GM20431 (cell line): Measurements from ENCODE around the gene MUC5B.

Experiments used
- in situ Hi-C: fragments of 300-500 bp; cut with MseI, MboI; formaldehyde crosslinking; loops from one replicate; pipeline ENCODE4 v1.15.0; 2020; ENCODE audit warnings: low sequenced_read_pairs; ENCODE audit not compliant: unreplicated experiment

The MUC5B gene

GRCh38 chr11:1230456-1231395 is 7.9 kb downstream of the MUC5B start:
- in situ Hi-C loops, result no loop called here

GRCh38 chr11:1231396-1232020 is 8.6 kb downstream of the MUC5B start:
- in situ Hi-C loops, result no loop called here

DNA sequence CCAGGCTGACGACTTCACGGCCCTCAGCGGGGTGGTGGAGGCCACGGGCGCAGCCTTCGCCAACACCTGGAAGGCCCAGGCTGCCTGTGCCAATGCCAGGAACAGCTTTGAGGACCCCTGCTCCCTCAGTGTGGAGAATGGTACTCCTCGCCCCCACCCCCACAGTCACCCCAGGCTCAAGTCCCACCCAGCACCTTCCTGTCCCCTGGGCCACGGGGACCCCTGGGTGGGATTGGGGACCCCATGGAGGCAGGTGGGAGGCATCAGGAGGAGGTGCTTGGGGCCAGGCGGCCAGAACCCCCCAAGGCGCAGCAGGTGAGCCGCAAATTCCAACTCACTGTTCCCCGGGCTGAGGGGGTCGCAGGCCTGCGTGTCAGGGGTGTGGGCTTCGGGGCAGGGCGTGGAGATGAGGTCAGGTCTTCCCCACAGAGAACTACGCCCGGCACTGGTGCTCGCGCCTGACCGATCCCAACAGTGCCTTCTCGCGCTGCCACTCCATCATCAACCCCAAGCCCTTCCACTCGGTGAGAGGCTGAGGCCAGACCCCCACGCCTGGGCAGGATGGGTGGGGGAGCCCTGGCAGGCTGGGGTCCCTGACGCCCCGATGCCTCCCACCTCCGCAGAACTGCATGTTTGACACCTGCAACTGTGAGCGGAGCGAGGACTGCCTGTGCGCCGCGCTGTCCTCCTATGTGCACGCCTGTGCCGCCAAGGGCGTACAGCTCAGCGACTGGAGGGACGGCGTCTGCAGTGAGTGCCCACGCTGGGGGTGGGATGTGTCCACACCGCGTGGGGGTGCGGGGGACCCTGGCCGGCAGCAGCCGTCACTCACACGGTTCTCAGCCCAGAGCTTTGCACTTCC is 9.4 kb downstream of the MUC5B start:
- in situ Hi-C loops, result no loop called here

- in situ Hi-C loops, result no loop called here
Measured at GRCh38 chr11:1232883-1233321, 10.0 kb downstream of the MUC5B start.

- in situ Hi-C loops, result no loop called here
Measured at GRCh38 chr11:1233351-1234053, 10.6 kb downstream of the MUC5B start.

DNA sequence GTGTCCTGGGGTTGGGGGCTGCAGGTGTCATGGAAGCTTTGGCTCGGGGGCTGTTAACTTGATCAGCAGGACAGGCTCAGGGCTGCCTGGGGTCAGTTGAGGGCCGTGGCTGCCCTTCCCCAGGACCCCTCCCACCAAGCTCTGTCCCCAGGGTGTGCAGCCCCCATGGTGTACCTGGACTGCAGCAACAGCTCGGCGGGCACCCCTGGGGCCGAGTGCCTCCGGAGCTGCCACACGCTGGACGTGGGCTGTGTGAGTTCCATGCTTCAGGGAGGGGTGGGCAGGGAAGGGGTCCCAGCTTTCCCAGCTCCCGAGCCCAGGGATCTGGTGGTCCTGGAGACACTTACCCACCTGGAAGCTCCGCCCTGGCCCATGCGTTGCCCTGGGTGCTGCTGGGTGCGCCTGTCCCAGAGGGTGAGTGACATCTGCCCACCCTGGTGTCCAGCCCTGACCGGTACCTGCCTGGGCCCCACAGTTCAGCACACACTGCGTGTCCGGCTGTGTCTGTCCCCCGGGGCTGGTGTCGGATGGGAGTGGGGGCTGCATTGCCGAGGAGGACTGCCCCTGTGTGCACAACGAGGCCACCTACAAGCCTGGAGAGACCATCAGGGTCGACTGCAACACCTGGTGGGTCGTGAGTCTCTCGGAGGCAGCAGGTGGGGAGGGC is 11.3 kb downstream of the MUC5B start:
- in situ Hi-C loops, result no loop called here

DNA sequence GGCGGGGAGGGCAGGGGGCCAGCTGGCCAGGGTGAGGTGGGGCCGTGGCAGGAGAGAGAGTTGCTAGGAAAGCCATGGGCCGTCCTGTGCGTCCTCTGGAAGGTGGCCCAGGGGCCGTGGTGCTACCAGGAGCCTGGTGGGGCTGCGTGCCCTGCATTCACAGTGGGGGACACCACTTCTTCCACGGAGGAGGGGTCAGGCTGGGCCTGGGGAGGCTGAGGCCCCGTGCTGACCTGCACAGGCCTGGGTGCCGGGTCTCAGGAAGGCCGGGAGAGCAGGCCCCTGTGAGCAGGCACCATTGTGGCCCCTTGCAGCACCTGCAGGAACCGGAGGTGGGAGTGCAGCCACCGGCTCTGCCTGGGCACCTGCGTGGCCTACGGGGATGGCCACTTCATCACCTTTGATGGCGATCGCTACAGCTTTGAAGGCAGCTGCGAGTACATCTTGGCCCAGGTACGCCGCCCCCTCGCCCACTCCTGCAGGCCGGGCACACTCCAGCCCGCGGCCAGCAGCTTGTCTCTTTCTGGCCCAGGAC is 12.0 kb downstream of the MUC5B start:
- in situ Hi-C loops, result no loop called here

DNA sequence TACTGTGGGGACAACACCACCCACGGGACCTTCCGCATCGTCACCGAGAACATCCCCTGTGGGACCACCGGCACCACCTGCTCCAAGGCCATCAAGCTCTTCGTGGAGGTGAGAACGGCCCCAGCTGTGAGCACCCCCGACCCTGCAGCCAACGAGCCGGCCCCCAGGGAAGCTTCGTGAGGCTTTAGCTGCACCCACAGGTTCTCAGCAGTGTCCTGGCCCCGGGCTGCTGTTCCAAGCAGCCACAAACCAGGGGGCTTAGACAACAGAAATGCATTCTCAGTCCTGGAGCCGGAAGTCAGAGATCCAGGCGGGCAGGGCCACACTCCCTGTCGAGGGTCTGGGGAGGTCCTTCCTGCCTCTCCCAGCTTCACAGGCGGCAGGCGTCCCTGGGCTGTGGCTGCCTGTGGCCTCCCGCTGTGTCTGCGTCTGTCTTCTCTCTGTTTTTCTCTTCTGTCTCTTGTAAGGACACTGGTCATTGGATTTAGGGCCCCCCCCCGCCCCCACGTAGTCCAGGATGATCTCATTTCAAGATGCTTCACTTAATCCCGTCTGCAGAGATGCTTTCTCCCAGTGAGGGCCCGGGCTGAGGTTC is 12.5 kb downstream of the MUC5B start:
- in situ Hi-C loops, result no loop called here

- in situ Hi-C loops, result no loop called here
Measured at GRCh38 chr11:1235901-1236315, 13.0 kb downstream of the MUC5B start.

DNA sequence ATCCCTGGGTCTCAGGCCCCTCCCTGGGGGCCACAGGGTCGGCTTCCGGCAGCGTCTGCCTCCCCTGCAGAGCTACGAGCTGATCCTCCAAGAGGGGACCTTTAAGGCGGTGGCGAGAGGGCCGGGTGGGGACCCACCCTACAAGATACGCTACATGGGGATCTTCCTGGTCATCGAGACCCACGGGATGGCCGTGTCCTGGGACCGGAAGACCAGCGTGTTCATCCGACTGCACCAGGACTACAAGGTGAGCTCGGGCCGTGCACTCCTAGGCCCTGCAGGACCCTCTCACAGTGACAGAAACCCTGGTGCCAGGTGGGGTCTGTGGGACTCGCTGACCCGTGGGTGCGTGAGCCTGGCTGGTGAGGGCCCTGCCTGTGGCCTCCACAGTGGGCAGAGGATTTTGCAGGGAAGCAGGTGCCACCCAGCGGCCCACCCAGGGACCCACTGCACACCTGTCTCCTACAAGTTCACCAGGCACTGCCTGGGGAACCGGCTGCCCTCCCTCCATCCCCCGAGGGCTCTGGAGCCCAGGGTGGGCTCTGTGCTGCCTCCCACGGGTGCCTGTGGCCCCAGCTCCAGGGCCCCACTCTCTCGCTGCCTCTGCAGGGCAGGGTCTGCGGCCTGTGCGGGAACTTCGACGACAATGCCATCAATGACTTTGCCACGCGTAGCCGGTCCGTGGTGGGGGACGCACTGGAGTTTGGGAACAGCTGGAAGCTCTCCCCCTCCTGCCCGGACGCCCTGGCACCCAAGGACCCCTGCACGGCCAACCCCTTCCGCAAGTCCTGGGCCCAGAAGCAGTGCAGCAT is 13.7 kb downstream of the MUC5B start:
- in situ Hi-C loops, result no loop called here

GRCh38 chr11:1237128-1237580 is 14.3 kb downstream of the MUC5B start:
- in situ Hi-C loops, result no loop called here

DNA sequence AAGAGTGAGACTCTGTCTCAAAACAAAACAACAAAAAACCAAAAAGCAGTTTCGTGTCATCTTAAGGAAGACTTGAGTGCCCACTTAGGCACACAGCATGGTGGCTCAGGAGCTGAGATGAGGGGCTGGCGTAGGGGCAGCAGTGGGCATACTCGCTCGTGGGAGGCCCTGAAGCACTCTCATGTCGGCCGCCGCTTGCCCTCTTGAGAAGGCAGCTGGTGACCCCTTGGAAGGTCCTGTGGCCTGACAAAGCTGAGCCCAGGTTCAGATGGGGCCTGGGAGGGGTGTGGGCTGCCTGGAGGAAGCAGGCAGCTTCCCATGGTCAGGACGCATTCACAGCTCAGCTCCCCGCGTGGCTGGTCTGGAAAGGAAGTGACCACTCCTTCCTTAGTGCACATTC is 15.0 kb downstream of the MUC5B start:
- in situ Hi-C loops, result no loop called here

DNA sequence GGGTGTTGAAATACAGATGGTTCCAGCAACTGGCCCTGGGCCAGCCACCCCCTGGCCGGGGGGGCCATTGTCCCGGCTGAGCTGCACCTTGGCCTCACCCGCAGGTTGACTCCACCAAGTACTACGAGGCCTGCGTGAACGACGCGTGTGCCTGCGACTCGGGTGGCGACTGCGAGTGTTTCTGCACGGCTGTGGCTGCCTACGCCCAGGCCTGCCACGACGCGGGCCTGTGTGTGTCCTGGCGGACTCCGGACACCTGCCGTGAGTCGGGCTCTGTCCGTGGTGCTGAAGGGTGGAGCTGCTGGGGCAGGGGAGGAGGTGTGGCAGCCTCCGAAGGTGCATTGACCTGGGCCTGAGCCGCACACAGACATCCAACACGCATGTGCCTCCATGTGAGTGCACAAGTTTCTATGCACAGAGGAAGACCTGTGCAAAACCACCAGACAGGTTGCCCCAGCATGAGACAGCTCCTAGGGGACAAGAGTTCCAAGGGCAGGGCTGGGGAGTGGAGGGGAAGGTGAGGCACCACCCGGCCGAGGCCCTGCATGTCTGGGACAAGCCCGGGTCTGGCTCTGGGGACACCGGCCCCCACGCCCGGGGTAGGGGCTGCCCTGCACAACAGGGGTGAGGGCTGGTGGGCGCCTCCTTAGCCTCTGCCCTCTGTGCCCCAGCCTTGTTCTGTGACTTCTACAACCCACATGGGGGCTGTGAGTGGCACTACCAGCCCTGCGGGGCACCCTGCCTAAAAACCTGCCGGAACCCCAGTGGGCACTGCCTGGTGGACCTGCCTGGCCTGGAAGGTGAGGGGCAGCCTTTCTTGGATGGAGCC is 16.1 kb downstream of the MUC5B start:
- in situ Hi-C loops, result no loop called here

GRCh38 chr11:1239596-1240205 is 16.8 kb downstream of the MUC5B start:
- in situ Hi-C loops, result no loop called here

DNA sequence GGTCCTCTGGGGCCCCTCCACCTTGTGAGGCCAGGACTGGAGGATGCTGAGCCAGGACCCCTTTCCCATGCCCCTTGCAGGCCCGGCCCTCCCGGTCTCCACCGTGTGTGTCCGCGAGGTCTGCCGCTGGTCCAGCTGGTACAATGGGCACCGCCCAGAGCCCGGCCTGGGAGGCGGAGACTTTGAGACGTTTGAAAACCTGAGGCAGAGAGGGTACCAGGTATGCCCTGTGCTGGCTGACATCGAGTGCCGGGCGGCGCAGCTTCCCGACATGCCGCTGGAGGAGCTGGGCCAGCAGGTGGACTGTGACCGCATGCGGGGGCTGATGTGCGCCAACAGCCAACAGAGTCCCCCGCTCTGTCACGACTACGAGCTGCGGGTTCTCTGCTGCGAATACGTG is 17.9 kb downstream of the MUC5B start:
- in situ Hi-C loops, result no loop called here

DNA sequence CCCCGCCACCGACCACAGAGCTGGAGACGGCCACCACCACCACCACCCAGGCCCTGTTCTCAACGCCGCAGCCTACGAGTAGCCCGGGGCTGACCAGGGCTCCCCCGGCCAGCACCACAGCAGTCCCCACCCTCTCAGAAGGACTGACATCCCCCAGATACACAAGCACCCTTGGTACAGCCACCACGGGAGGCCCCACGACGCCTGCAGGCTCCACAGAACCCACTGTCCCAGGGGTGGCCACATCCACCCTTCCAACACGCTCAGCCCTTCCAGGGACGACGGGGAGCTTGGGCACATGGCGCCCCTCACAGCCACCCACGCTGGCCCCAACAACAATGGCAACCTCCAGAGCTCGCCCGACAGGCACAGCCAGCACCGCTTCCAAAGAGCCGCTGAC is 18.8 kb downstream of the MUC5B start:
- in situ Hi-C loops, result no loop called here

- in situ Hi-C loops, result no loop called here
Measured at GRCh38 chr11:1242289-1242688, 19.4 kb downstream of the MUC5B start.
